GM23338 (cell line): Measurements from ENCODE around the gene SPHK1.

Experiments used
- EZH2 ChIP-seq: fragments of 200-600 bp; sonication (generic); IDR thresholded peaks from one replicate; pipeline ENCODE4 v1.8.0; 2017; ENCODE audit warnings: antibody characterized with exemption, mild to moderate bottlenecking, low read depth; ENCODE audit not compliant: unreplicated experiment
- POLR2AphosphoS5 ChIP-seq: IDR thresholded peaks from 2 replicates; pipeline ENCODE4 v1.6.1; 2016; ENCODE audit warnings: antibody characterized with exemption, low read depth
- TF ChIP-seq, protein P1 (sequence below), 2 experiments: fragments of 200-600 bp in 1 of 2; sonication (generic) in 1 of 2; conservative IDR thresholded peaks; 2 replicates each; pipeline versions ENCODE4 v1.5.1 to v1.6.1; 2016 to 2017; ENCODE audit warnings: antibody characterized with exemption in 2 of 2, low read depth in 2 of 2, mild to moderate bottlenecking in 2 of 2, moderate library complexity in 1 of 2
- TF ChIP-seq, protein P2 (sequence below): IDR thresholded peaks from one replicate; pipeline ENCODE4 v1.6.1; 2018; ENCODE audit warnings: antibody characterized with exemption; ENCODE audit not compliant: unreplicated experiment

DNA sequence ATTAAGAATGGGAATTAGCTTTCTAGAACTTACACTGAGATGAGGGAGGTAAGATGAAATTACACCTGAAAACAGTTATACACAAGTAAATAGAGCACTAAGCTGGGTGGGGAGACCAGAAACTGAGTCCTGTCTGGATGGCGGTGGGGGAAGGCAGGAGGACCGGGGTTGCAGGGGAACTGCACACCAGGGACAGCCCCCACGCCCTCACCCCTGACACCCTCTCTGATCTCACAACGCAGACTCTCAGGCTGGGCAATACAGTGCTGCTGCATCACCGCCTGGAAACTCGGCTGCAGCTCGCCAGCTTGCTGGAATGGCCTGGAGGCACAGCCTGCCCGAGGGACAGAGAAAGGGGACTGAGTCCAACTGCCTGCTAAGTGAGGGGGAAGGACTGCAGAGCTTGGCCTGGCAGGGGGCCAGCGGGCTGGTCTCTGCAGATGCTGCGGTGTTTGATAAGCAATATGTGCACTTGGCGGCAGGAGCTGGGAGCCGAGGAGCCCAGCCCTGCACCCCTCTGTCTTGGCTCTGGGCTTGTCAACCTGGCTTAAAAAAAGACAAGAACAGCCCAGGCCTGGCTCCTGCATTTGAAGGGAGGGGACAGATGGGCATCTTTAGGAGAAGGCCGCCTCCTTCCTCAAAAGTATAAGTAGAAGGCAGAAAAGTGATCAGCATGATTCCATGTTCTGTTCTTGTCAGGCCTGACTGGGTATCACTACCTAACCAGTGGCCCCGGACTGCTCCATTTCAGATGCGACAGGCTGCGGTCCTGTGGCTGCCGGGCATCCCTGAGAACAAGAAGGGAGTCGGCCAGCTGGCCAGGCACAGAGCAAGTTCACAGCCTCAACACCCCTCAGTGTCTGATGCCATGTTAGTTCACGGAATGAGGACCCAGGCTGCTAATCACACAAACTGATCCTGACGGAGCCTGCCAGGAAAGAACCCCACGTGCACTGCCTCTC lies 30.2 kb downstream of the SPHK1 start:
- TF ChIP-seq, protein P1, sequence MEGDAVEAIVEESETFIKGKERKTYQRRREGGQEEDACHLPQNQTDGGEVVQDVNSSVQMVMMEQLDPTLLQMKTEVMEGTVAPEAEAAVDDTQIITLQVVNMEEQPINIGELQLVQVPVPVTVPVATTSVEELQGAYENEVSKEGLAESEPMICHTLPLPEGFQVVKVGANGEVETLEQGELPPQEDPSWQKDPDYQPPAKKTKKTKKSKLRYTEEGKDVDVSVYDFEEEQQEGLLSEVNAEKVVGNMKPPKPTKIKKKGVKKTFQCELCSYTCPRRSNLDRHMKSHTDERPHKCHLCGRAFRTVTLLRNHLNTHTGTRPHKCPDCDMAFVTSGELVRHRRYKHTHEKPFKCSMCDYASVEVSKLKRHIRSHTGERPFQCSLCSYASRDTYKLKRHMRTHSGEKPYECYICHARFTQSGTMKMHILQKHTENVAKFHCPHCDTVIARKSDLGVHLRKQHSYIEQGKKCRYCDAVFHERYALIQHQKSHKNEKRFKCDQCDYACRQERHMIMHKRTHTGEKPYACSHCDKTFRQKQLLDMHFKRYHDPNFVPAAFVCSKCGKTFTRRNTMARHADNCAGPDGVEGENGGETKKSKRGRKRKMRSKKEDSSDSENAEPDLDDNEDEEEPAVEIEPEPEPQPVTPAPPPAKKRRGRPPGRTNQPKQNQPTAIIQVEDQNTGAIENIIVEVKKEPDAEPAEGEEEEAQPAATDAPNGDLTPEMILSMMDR (conservative IDR thresholded peaks at IDR 0.05; ENCODE audit: low read depth in 2 of 2) = no peak
- TF ChIP-seq EZH2 = no peak
- no peak for TF ChIP-seq POLR2AphosphoS5
- TF ChIP-seq, protein P2, sequence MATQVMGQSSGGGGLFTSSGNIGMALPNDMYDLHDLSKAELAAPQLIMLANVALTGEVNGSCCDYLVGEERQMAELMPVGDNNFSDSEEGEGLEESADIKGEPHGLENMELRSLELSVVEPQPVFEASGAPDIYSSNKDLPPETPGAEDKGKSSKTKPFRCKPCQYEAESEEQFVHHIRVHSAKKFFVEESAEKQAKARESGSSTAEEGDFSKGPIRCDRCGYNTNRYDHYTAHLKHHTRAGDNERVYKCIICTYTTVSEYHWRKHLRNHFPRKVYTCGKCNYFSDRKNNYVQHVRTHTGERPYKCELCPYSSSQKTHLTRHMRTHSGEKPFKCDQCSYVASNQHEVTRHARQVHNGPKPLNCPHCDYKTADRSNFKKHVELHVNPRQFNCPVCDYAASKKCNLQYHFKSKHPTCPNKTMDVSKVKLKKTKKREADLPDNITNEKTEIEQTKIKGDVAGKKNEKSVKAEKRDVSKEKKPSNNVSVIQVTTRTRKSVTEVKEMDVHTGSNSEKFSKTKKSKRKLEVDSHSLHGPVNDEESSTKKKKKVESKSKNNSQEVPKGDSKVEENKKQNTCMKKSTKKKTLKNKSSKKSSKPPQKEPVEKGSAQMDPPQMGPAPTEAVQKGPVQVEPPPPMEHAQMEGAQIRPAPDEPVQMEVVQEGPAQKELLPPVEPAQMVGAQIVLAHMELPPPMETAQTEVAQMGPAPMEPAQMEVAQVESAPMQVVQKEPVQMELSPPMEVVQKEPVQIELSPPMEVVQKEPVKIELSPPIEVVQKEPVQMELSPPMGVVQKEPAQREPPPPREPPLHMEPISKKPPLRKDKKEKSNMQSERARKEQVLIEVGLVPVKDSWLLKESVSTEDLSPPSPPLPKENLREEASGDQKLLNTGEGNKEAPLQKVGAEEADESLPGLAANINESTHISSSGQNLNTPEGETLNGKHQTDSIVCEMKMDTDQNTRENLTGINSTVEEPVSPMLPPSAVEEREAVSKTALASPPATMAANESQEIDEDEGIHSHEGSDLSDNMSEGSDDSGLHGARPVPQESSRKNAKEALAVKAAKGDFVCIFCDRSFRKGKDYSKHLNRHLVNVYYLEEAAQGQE = no peak
